GM12878 (cell line): ENCODE results near the gene TTC33. TPM values are rescaled to one million over a fixed set of nuclear protein-coding genes. Genes with fewer than 3 reads are reported as not detected.

Experiments used
- ATAC-seq: fragments of 200-7000 bp; cut with Tn5 transposase; 3 replicates; pipeline ENCODE4 v1.9.1; 2020; ENCODE audit warnings: mild to moderate bottlenecking, moderate library complexity
- BruUV-seq: library from RNA; stranded (reverse); fragments of 400-500 nt; replicated peaks from 2 replicates; lab custom pipeline; 2021; lab: Mats Ljungman, UMichigan
- CTCF ChIA-PET: fragments of 300-600 bp; sonication (Branson Sonifier 250); formaldehyde crosslinking; extraction: SDS; loops from one replicate; lab custom pipeline; 2021; ENCODE audit warnings: inconsistent platforms; lab: Yijun Ruan, JAX
- POLR2A ChIA-PET: fragments of 350-600 bp; formaldehyde crosslinking; extraction: SDS; loops from one replicate; lab custom pipeline; 2021; ENCODE audit warnings: inconsistent platforms; lab: Charles Lee
- RAD21 ChIA-PET: fragments of 300-600 bp; sonication (Branson Sonifier 250); formaldehyde crosslinking; loops from one replicate; lab custom pipeline; 2023; ENCODE audit warnings: antibody characterized with exemption; ENCODE audit not compliant: unreplicated experiment; lab: Charles Lee
- SMC1A ChIA-PET: fragments of 300-600 bp; sonication (Branson Sonifier 250); formaldehyde crosslinking; loops from one replicate; lab custom pipeline; 2023; ENCODE audit not compliant: unreplicated experiment, uncharacterized antibody; lab: Charles Lee
- DNase-seq: peaks from one replicate; pipeline ENCODE4 v3.0.0-alpha.2; 2011; ENCODE audit warnings: low read depth, low spot score
- FAIRE-seq: peaks from 3 replicates; lab custom pipeline; 2011; peaks lifted over from hg19 to GRCh38; lab: Jason Lieb, UNC
- H2AFZ ChIP-seq: 2 replicates; pipeline ENCODE4 v1.6.0; 2011; ENCODE audit warnings: low read depth, low read length, control low read depth; ENCODE audit not compliant: control insufficient read depth
- H3K27ac ChIP-seq: 2 replicates; pipeline ENCODE4 v1.5.1; 2011; ENCODE audit warnings: control low read depth; ENCODE audit not compliant: control insufficient read depth, insufficient read depth
- H3K27me3 ChIP-seq, 2 experiments: replicated peaks in 1 of 2; 2 replicates each; pipeline versions ENCODE4 v1.6.0 to v1.6.1; 2011; ENCODE audit warnings: low read length in 1 of 2; ENCODE audit not compliant: control insufficient read depth in 2 of 2, insufficient read depth in 2 of 2
- H3K36me3 ChIP-seq, 2 experiments: 2 replicates each; pipeline ENCODE4 v1.5.1; 2011; ENCODE audit warnings: low read length in 1 of 2; ENCODE audit not compliant: control insufficient read depth in 2 of 2, insufficient read depth in 2 of 2
- H3K4me1 ChIP-seq: 2 replicates; pipeline ENCODE4 v1.6.1; 2011; ENCODE audit warnings: mild to moderate bottlenecking, low read length, moderate library complexity, mixed read lengths; ENCODE audit not compliant: control insufficient read depth, insufficient read depth
- H3K4me2 ChIP-seq: 2 replicates; pipeline ENCODE4 v1.6.0; 2011; ENCODE audit warnings: control low read depth; ENCODE audit not compliant: control insufficient read depth, insufficient read depth
- H3K4me3 ChIP-seq: fragments of 200-600 bp; sonication (generic); 2 replicates; pipeline ENCODE4 v1.5.1; 2016
- H3K79me2 ChIP-seq: 2 replicates; pipeline ENCODE4 v1.6.0; 2011; ENCODE audit warnings: low read length; ENCODE audit not compliant: control insufficient read depth, insufficient read depth
- H3K9ac ChIP-seq: 2 replicates; pipeline ENCODE4 v1.8.0; 2011; ENCODE audit warnings: low read length, control low read depth, mixed read lengths; ENCODE audit not compliant: control insufficient read depth, insufficient read depth
- H3K9me3 ChIP-seq: replicated peaks from 3 replicates; pipeline ENCODE4 v1.5.1; 2011; ENCODE audit warnings: mild to moderate bottlenecking, low read length; ENCODE audit not compliant: control insufficient read depth, insufficient read depth
- H4K20me1 ChIP-seq: 2 replicates; pipeline ENCODE4 v1.6.0; 2011; ENCODE audit not compliant: control insufficient read depth, insufficient read depth
- ATF3 ChIP-seq: IDR thresholded peaks from 2 replicates; pipeline ENCODE4 v1.6.1; 2011; ENCODE audit warnings: low read depth, mild to moderate bottlenecking, low read length, moderate library complexity, borderline replicate concordance; ENCODE audit errors: extremely low read depth
- ATF7 ChIP-seq: fragments of 450-650 bp; IDR thresholded peaks from 2 replicates; pipeline ENCODE4 v1.6.1; 2016; ENCODE audit warnings: low read depth, mild to moderate bottlenecking
- CHD2 ChIP-seq: IDR thresholded peaks from 2 replicates; pipeline ENCODE4 v1.6.1; 2011; ENCODE audit warnings: low read depth, low read length, improper control_type of control experiment, borderline replicate concordance
- NFYA ChIP-seq: IDR thresholded peaks from 2 replicates; pipeline ENCODE4 v1.6.1; 2011; ENCODE audit warnings: low read depth, mild to moderate bottlenecking, low read length, improper control_type of control experiment, borderline replicate concordance
- NR2C1 ChIP-seq: fragments of 450-650 bp; IDR thresholded peaks from 2 replicates; pipeline ENCODE4 v1.6.1; 2017; ENCODE audit warnings: antibody characterized with exemption, mild to moderate bottlenecking, moderate library complexity
- RAD21 ChIP-seq: IDR thresholded peaks from 2 replicates; pipeline ENCODE4 v1.6.1; 2011; ENCODE audit warnings: mild to moderate bottlenecking, low read depth, low read length, moderate library complexity; ENCODE audit not compliant: insufficient read depth
- REST ChIP-seq: IDR thresholded peaks from 2 replicates; pipeline ENCODE4 v1.6.1; 2012; ENCODE audit warnings: mild to moderate bottlenecking, low read depth, low read length
- RUNX3 ChIP-seq: IDR thresholded peaks from 2 replicates; pipeline ENCODE4 v1.6.1; 2012; ENCODE audit warnings: low read length, inconsistent platforms
- WRNIP1 ChIP-seq: IDR thresholded peaks from 2 replicates; pipeline ENCODE4 v1.6.1; 2011; ENCODE audit warnings: low read depth, low read length, improper control_type of control experiment, borderline replicate concordance
- ZNF207 ChIP-seq: fragments of 450-650 bp; IDR thresholded peaks from 2 replicates; pipeline ENCODE4 v1.6.1; 2014; ENCODE audit warnings: antibody characterized with exemption, mild to moderate bottlenecking, borderline replicate concordance
- ZNF24 ChIP-seq: fragments of 450-650 bp; IDR thresholded peaks from 2 replicates; pipeline ENCODE4 v1.6.1; 2017; ENCODE audit warnings: antibody characterized with exemption, mild to moderate bottlenecking
- ZNF384 ChIP-seq: IDR thresholded peaks from 2 replicates; pipeline ENCODE4 v1.6.1; 2012; ENCODE audit warnings: low read depth, mild to moderate bottlenecking, low read length, improper control_type of control experiment, borderline replicate concordance
- ZZZ3 ChIP-seq: IDR thresholded peaks from 2 replicates; pipeline ENCODE4 v1.6.1; 2011; ENCODE audit warnings: low read depth; ENCODE audit not compliant: control insufficient read depth, insufficient read length
- WGBS: methylation state at CpG from one replicate; pipeline ENCODE4 v1.1.6; 2016; ENCODE audit warnings: low lambda C conversion rate; ENCODE audit not compliant: insufficient replicate concordance, insufficient coverage; ENCODE audit errors: missing lambda C conversion rate; 5-methylcytosine and 5-hydroxymethylcytosine counted together
- in situ Hi-C: fragments of 300-500 bp; cut with MboI; formaldehyde crosslinking; loops from 9 replicates; pipeline ENCODE4 v1.14.3; 2018; ENCODE audit warnings: mixed read lengths
- intact Hi-C: fragments of 100-400 bp; cut with micrococcal nuclease; formaldehyde crosslinking; loops from one replicate; pipeline ENCODE4 v1.14.2; 2022; ENCODE audit not compliant: unreplicated experiment
- polyA plus RNA-seq, 11 experiments: library from polyadenylated mRNA; depleted of rRNA in 4 of 11; unstranded in 6 of 11; stranded (reverse) in 5 of 11; fragments of >200 nt; fragmentation: Nextera tagmentation in 4 of 11; fragmentation: Illumina TruSeq in 1 of 11; extraction: Ambion mirVana in 4 of 11; extraction: Trizol in 1 of 11; gene quantifications; 1 replicate in 1 of 11; 2 replicates in 10 of 11; pipeline versions ENCODE4 v1.2.1 to v1.2.3, GENCODE V29; 2011 to 2016; ENCODE audit warnings: inconsistent platforms in 2 of 11, missing spikeins in 2 of 11, low read depth in 1 of 11
- total RNA-seq, 4 experiments: library from RNA; depleted of rRNA in 3 of 4; stranded (reverse); fragments of >200 nt in 3 of 4; fragmentation: Illumina TruSeq in 1 of 4; extraction: Trizol in 1 of 4; gene quantifications; 2 replicates each; pipeline versions ENCODE4 v1.2.1 to v1.2.3, GENCODE V29; 2013 to 2021

TTC33 gene
- total and polyA plus RNA-seq, 10 of the 15 experiments (the other 5 are each of a cell fraction or from before 2014, with no cell fraction given), result 7.9 to 22.3 (median 14.6) TPM

- ATAC-seq (no peak), FAIRE-seq (no peak), DNase-seq (no peak)
- Histone ChIP-seq H3K9me3 (no peaks in the 10 kb centered on the region), H3K4me3 (no peak overlapping the region), H4K20me1 (no peaks in the 10 kb centered on the region), H3K36me3 (no peaks in the 10 kb centered on the region), H3K4me2 (no peak overlapping the region), H3K27ac (no peak overlapping the region), H2AFZ (no peak overlapping the region), H3K79me2 (no peaks in the 10 kb centered on the region), H3K27me3 (no peaks in the 10 kb centered on the region; a peak in 2 of 4 replicates), H3K4me1 (peaks cover 14% of the 10 kb centered on the region), H3K9ac (no peak overlapping the region)
- BruUV-seq, result no TSS peak
- in situ Hi-C loops (no loop called here), intact Hi-C loops (loop anchor here (5.0 kb wide), 1 partner anchor 295 kb away; no protein-coding TSS in a partner anchor)
- TF ChIP-seq REST, result no peak
- RAD21 ChIA-PET, result no interaction called here
- WGBS, result 67% methylated on average over 6 of the region's 6 CpGs
- CTCF ChIA-PET, result no interaction called here
- POLR2A ChIA-PET, result no interaction called here
- SMC1A ChIA-PET, result interaction anchor here (1.0 kb wide), 1 partner anchor 14 kb away, joined by 3 read pairs; no protein-coding TSS in a partner anchor
These were observed 183.4 kb downstream of the TTC33 start for GRCh38 chr5:40572391-40572790.

GRCh38 chr5:40571729-40572128 lies 184.0 kb downstream of the TTC33 start:
- H3K36me3 ChIP-seq, result no peaks in the 10 kb centered on the region
- WGBS, result 84% methylated on average over 2 of the region's 2 CpGs
- RAD21 ChIA-PET, result no interaction called here
- ATAC-seq (no peak), FAIRE-seq (peak; percentile 7), DNase-seq (no peak)
- no peak overlapping the region for H3K27ac ChIP-seq
- H2AFZ ChIP-seq, result no peak overlapping the region
- POLR2A ChIA-PET, result no interaction called here
- no peak overlapping the region for H3K4me2 ChIP-seq
- H3K9me3 ChIP-seq, result no peaks in the 10 kb centered on the region; the same call in 2 of the 3 replicates
- H4K20me1 ChIP-seq, result no peaks in the 10 kb centered on the region
- intact Hi-C loops, result loop anchor here (5.0 kb wide), 1 partner anchor 294 kb away; no protein-coding TSS in a partner anchor
- in situ Hi-C loops, result no loop called here
- SMC1A ChIA-PET, result interaction anchor here (1.0 kb wide), 1 partner anchor 15 kb away, joined by 3 read pairs; no protein-coding TSS in a partner anchor
- CTCF ChIA-PET, result no interaction called here
- no peaks in the 10 kb centered on the region; a peak in 2 of 4 replicates for H3K27me3 ChIP-seq
- H3K9ac ChIP-seq, result no peak overlapping the region
- H3K4me3 ChIP-seq, result no peak overlapping the region
- TF ChIP-seq CHD2, result no peak
- no peak for TF ChIP-seq NFYA
- no peak for TF ChIP-seq RAD21
- TF ChIP-seq ZNF207, result no peak
- TF ChIP-seq ZNF384, result no peak
- TF ChIP-seq ZZZ3, result no peak
- TF ChIP-seq ZNF24, result no peak
- no peak for TF ChIP-seq RUNX3
- TF ChIP-seq ATF3, result no peak
- TF ChIP-seq WRNIP1, result no peak
- TF ChIP-seq NR2C1, result no peak
- TF ChIP-seq ATF7, result no peak
- H3K4me1 ChIP-seq, result peaks cover 14% of the 10 kb centered on the region
- no peaks in the 10 kb centered on the region for H3K79me2 ChIP-seq
- BruUV-seq, result no TSS peak
